ENCODE results near the gene NMNAT3.

DNA sequence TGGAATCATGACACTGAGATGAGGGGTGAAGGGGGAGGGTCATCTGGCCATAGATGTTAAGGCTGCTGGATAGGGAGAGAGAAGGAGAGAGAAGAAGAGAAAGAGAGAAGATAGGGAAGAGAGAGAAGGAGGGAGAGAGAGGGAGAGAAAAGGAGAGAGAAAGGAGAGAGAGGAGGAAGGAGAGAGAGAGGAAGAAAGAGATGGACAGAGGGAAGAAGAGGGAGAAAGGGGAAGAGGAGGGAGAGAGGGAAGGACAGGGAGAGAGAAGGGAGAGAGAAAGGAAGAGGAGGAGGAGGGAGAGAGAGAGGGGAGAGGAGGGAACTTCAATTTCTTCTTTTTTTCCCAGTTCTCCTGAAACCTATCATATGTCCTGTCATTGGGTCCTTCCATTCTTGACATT is 123.1 kb downstream of the NMNAT3 start:
- TF ChIP-seq POLR2A (IDR thresholded peaks at IDR 0.05) (no peak), CTCF (IDR thresholded peaks at IDR 0.05) (no peak), POLR2AphosphoS5 (IDR thresholded peaks at IDR 0.05) (no peak), EP300 (IDR thresholded peaks at IDR 0.05) (no peak)

Measured in stomach (tissue), 4 donors.